NCI-H226 (cell line): ENCODE results near the gene RHEB.

Experiments used
- DNase-seq: peaks from one replicate; pipeline ENCODE4 v3.0.0-alpha.2; 2015

RHEB gene

GRCh38 chr7:151447312-151447711 is 72.4 kb downstream of the RHEB start:
- DNase-seq, result no peak

- no peak for DNase-seq
These were observed 73.3 kb downstream of the RHEB start for GRCh38 chr7:151446412-151446811.

- DNase-seq, result no peak
These were observed 75.1 kb downstream of the RHEB start for GRCh38 chr7:151444632-151445031.

GRCh38 chr7:151442776-151443496 is 76.8 kb downstream of the RHEB start:
- no peak for DNase-seq

- no peak for DNase-seq
These were observed 78.8 kb downstream of the RHEB start for GRCh38 chr7:151440799-151441445.

- DNase-seq, result no peak
These were observed 79.6 kb downstream of the RHEB start, which contains the start of gene CRYGN for GRCh38 chr7:151439855-151440798. Gene CRYGN (minus strand): TSS chr7:151440141. CDS start chr7:151439917, 224 bp downstream.

- no peak for DNase-seq
These were observed 80.7 kb downstream of the RHEB start for GRCh38 chr7:151438864-151439601.

GRCh38 chr7:151437866-151438516 is 81.7 kb downstream of the RHEB start:
- DNase-seq, result no peak

GRCh38 chr7:151437159-151437553 is 82.5 kb downstream of the RHEB start:
- no peak for DNase-seq

GRCh38 chr7:151436446-151437158 is 83.1 kb downstream of the RHEB start:
- DNase-seq, result no peak

GRCh38 chr7:151435971-151436370 is 83.7 kb downstream of the RHEB start:
- DNase-seq, result no peak

- no peak for DNase-seq
These were observed 84.4 kb downstream of the RHEB start for GRCh38 chr7:151435103-151435916.

GRCh38 chr7:151434549-151434948 is 85.1 kb downstream of the RHEB start:
- DNase-seq, result no peak

GRCh38 chr7:151433721-151434400 is 85.8 kb downstream of the RHEB start:
- no peak for DNase-seq

- DNase-seq, result no peak
These were observed 86.8 kb downstream of the RHEB start for GRCh38 chr7:151432658-151433521.

GRCh38 chr7:151431768-151432311 is 87.9 kb downstream of the RHEB start:
- no peak for DNase-seq

- no peak for DNase-seq
These were observed 88.4 kb downstream of the RHEB start for GRCh38 chr7:151431281-151431767.
